Stimulated activated naive CD8-positive, alpha-beta T cell treated with anti-CD3 and anti-CD28 coated beads, Interleukin-15, Interleukin-2, amounts not matched to agents 100 ng/mL and 50 ng/mL, for 24 hours (primary cell): Measurements from ENCODE around the gene NRG3.
"Not testable (repeated sequence)": the region's sequence is repeated elsewhere in the genome, so short reads cannot be mapped to it uniquely, and the experiment has no call there.

Experiments
- H3K27ac Mint-ChIP-seq: one replicate; pipeline ENCODE4 v1.8.0; 2021; ENCODE audit warnings: mild to moderate bottlenecking, mixed read lengths
- H3K27me3 Mint-ChIP-seq: one replicate; pipeline ENCODE4 v1.8.0; 2021; ENCODE audit warnings: mixed read lengths
- H3K36me3 Mint-ChIP-seq: one replicate; pipeline ENCODE4 v1.8.0; 2021; ENCODE audit warnings: low read depth, mixed read lengths
- H3K4me1 Mint-ChIP-seq: one replicate; pipeline ENCODE4 v1.8.0; 2021; ENCODE audit warnings: low read depth, mixed read lengths
- H3K4me3 Mint-ChIP-seq: one replicate; pipeline ENCODE4 v1.8.0; 2021; ENCODE audit warnings: mild to moderate bottlenecking, mixed read lengths
- H3K9me3 Mint-ChIP-seq: one replicate; pipeline ENCODE4 v1.8.0; 2021; ENCODE audit warnings: mixed read lengths

Gene NRG3

GRCh38 chr10:82942286-82943099 lies 1067.5 kb downstream of the NRG3 start:
- H3K27me3 Mint-ChIP-seq, result no peaks in the 10 kb centered on the region
- no peaks in the 10 kb centered on the region for H3K4me1 Mint-ChIP-seq
- no peaks in the 10 kb centered on the region for H3K36me3 Mint-ChIP-seq
- no peak overlapping the region for H3K27ac Mint-ChIP-seq
- no peak overlapping the region for H3K4me3 Mint-ChIP-seq
- H3K9me3 Mint-ChIP-seq, result peaks cover 4% of the 10 kb centered on the region

GRCh38 chr10:82943142-82943541 lies 1068.1 kb downstream of the NRG3 start:
- no peak overlapping the region for H3K4me3 Mint-ChIP-seq
- peaks cover 4% of the 10 kb centered on the region for H3K9me3 Mint-ChIP-seq
- H3K27me3 Mint-ChIP-seq, result no peaks in the 10 kb centered on the region
- H3K27ac Mint-ChIP-seq, result no peak overlapping the region
- H3K36me3 Mint-ChIP-seq, result no peaks in the 10 kb centered on the region
- H3K4me1 Mint-ChIP-seq, result no peaks in the 10 kb centered on the region

DNA sequence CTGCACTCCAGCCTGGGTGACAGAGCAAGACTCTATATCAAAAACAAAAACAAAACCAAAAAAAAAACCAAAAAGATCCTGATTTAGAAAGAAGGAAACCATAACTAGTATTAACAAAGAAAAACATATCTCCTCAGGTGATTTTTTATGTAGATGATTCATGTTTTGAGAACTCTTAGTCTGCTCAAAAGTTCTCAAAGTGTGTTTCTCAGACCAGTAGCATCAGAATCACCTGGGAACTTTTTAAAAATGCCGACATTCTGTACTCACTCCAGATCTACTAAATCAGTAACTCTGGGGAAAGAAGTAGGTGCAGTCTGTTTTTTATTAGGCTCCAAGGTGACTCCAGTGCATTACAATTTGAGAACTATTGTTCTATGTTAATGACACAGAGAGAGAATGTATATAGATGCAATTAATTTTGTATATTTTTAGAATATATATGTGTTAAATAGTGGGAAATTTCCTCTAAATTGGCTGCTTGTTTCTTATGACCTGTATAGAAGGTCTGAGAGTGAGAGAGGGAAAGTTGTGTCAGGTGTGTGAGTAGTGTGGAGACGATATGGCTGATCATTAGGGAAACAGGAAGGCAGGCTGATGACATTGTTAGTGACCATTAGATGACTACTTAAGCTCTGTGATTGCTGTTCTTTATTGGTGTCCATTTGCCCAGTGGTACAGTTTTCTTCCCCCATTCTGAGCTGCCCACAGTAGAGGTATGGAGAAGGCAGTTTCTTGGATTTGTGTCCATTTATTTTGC lies 1075.0 kb downstream of the NRG3 start:
- peaks cover 8% of the 10 kb centered on the region for H3K9me3 Mint-ChIP-seq
- no peaks in the 10 kb centered on the region for H3K4me1 Mint-ChIP-seq
- no peak overlapping the region for H3K4me3 Mint-ChIP-seq
- H3K27ac Mint-ChIP-seq, result no peak overlapping the region
- no peaks in the 10 kb centered on the region for H3K36me3 Mint-ChIP-seq
- H3K27me3 Mint-ChIP-seq, result no peaks in the 10 kb centered on the region

DNA sequence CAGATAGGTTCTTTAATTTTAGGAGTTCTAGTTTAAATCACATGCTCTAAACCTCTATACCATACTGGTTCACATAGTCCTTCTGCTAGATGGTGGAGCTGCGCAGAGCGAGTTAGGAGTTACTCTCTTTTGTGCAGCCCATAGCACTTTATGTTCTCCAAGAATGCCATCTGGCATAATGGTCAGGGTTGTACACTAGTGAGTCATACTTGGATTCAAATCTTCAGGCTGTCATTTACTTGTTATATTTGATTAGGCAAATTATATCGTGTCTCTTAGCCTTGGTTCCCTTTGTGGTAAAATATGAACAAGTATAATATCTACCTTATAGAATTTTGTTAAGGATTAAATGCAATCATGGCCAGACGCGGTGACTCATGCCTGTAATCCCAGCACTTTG lies 1078.3 kb downstream of the NRG3 start:
- Mint-ChIP-seq H3K27ac (no peak overlapping the region), H3K4me3 (no peak overlapping the region), H3K27me3 (no peaks in the 10 kb centered on the region), H3K36me3 (no peaks in the 10 kb centered on the region), H3K4me1 (no peaks in the 10 kb centered on the region), H3K9me3 (peaks cover 4% of the 10 kb centered on the region)

DNA sequence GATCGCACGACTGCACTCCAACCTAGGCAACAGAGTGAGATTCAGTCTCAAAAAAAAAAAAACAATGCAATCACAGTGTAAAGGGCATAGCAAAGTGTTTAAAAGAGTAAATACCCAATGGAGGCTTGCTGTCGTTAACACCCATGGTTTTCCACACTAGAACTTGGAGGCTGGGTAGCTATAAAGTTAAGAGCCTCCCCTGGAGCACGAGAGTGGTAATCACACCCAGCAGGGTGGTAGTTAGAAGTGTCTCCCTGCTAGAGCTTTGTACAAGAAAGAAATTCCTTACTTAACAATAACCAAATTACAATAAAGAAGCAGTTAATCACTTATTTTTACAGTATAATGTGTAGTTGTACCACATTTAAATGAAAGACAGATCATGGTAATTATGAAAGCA lies 1078.9 kb downstream of the NRG3 start:
- no peak overlapping the region for H3K27ac Mint-ChIP-seq
- no peaks in the 10 kb centered on the region for H3K27me3 Mint-ChIP-seq
- no peaks in the 10 kb centered on the region for H3K4me1 Mint-ChIP-seq
- H3K4me3 Mint-ChIP-seq, result no peak overlapping the region
- peaks cover 4% of the 10 kb centered on the region for H3K9me3 Mint-ChIP-seq
- H3K36me3 Mint-ChIP-seq, result no peaks in the 10 kb centered on the region

DNA sequence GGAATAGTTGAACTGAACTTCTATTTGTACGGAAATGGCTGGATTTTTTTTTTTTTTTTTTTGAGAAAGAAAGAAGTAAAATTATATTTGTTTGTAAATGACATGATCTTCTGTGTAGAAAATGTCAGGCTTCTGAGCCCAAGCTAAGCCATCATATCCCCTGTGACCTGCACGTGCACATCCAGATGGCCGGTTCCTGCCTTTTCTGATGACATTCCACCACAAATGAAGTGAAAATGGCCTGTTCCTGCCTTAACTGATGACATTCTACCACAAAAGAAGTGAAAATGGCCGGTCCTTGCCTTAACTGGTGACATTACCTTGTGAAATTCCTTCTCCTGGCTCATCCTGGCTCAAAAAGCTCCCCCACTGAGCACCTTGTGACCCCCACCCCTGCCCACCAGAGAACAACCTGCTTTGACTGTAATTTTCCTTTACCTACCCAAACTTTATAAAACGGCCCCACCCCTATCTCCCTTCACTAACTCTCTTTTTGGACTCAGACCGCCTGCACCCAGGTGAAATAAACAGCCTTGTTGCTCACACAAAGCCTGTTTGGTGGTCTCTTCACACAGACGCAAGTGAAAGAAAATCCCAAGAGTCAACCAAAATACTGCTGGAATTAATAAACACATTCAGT lies 1085.5 kb downstream of the NRG3 start:
- H3K27ac Mint-ChIP-seq, H3K4me1 Mint-ChIP-seq, H3K27me3 Mint-ChIP-seq, H3K4me3 Mint-ChIP-seq, H3K36me3 Mint-ChIP-seq, H3K9me3 Mint-ChIP-seq: not testable (repeated sequence)

DNA sequence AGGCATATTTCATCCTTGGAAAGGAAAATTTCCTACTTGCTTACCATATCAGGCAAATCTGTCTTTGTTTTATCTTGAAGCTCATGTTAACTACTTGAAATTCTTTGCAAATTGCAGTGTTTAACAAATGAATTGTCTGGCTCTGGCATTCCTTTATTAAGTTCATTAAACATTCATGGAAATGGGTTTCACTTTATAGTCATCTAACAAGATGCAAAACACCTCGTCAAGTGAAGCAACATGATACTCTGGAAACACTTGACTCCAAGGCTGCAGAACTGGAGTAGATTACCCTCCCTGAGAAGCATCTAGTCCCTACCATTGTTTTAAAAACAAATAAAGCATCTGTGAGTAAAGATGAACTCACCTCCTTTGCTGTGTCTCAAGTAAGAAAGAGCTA lies 1086.9 kb downstream of the NRG3 start:
- Mint-ChIP-seq H3K9me3 (no peaks in the 10 kb centered on the region), H3K27me3 (no peaks in the 10 kb centered on the region), H3K27ac (no peak overlapping the region), H3K4me1 (no peaks in the 10 kb centered on the region), H3K4me3 (no peak overlapping the region), H3K36me3 (no peaks in the 10 kb centered on the region)

DNA sequence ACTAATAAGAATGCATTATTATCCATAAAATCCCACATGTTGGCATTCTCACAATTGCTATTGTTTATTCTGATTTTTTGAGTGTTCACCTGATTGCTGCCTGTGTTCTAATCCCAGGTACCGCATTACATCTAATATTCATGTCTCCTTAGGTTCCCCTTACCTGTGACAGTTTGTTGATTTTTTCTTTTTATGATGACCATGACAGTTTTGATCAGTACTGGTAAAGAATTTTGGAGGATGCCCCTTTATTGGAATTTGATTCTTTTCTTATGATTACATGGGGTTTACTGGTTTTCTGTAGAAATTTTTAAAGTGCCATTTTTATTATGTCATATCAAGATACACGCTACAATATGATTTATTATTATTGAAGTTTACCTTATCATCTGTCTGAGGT lies 1091.1 kb downstream of the NRG3 start:
- Mint-ChIP-seq H3K27me3 (no peaks in the 10 kb centered on the region), H3K36me3 (no peaks in the 10 kb centered on the region), H3K4me1 (no peaks in the 10 kb centered on the region), H3K27ac (no peak overlapping the region), H3K4me3 (no peak overlapping the region), H3K9me3 (no peaks in the 10 kb centered on the region)

GRCh38 chr10:82968533-82968932 lies 1093.5 kb downstream of the NRG3 start:
- no peak overlapping the region for H3K4me3 Mint-ChIP-seq
- H3K27me3 Mint-ChIP-seq, result no peaks in the 10 kb centered on the region
- H3K4me1 Mint-ChIP-seq, result no peaks in the 10 kb centered on the region
- H3K9me3 Mint-ChIP-seq, result no peaks in the 10 kb centered on the region
- no peak overlapping the region for H3K27ac Mint-ChIP-seq
- H3K36me3 Mint-ChIP-seq, result no peaks in the 10 kb centered on the region

GRCh38 chr10:82969405-82969804 lies 1094.4 kb downstream of the NRG3 start:
- Mint-ChIP-seq H3K9me3 (no peaks in the 10 kb centered on the region), H3K27me3 (no peaks in the 10 kb centered on the region), H3K27ac (no peak overlapping the region), H3K4me1 (no peaks in the 10 kb centered on the region), H3K4me3 (no peak overlapping the region), H3K36me3 (no peaks in the 10 kb centered on the region)

DNA sequence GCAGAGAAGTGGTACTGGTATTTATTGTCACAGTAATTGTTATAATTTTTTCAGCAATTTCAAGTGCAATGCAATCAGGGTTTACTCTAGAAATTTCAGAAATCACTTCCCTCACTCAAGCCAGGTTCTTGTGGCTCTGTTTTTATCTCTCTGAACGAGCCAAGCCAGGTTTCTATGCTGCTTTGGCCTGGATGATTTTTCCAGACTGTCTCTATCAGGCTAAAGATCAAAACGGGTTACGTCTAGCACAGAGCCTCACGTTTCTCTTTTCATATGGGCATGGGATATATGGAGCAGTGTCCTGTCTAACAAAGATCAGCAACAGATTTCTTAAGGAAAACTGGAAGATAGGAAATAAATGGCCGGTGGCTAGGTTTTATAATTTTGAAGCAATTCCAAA lies 1105.3 kb downstream of the NRG3 start:
- Mint-ChIP-seq H3K36me3 (no peaks in the 10 kb centered on the region), H3K4me1 (no peaks in the 10 kb centered on the region), H3K27me3 (no peaks in the 10 kb centered on the region), H3K27ac (no peak overlapping the region), H3K4me3 (no peak overlapping the region), H3K9me3 (no peaks in the 10 kb centered on the region)

- no peaks in the 10 kb centered on the region for H3K36me3 Mint-ChIP-seq
- H3K27me3 Mint-ChIP-seq, result no peaks in the 10 kb centered on the region
- H3K4me1 Mint-ChIP-seq, result no peaks in the 10 kb centered on the region
- H3K9me3 Mint-ChIP-seq, result no peaks in the 10 kb centered on the region
- no peak overlapping the region for H3K4me3 Mint-ChIP-seq
- H3K27ac Mint-ChIP-seq, result no peak overlapping the region
These were observed 1106.2 kb downstream of the NRG3 start for GRCh38 chr10:82981137-82981723.

DNA sequence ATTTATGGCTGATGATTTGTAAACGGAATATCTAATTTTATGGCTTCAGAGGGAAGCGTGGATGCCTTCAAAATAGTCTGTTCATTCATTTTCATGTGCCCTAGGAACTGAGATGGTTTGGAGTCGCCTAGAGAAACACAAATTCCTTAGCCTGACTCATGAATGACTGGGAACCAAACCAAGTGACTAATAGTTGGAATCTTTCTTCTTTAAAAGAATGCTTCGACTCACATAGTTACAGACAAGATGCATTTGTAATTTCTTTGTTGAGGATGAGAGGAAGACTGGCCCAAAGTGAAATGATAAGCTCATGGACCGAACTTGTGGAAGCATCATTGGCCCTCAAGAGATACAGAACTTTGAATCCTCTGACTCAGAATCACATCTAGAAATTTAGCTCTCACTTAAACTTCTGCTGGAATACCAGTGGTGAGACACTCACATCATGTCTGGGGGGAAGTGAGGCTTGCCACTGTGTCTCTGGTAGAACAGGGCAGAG lies 1107.2 kb downstream of the NRG3 start:
- H3K36me3 Mint-ChIP-seq, result no peaks in the 10 kb centered on the region
- H3K27me3 Mint-ChIP-seq, result no peaks in the 10 kb centered on the region
- no peak overlapping the region for H3K4me3 Mint-ChIP-seq
- H3K4me1 Mint-ChIP-seq, result no peaks in the 10 kb centered on the region
- no peaks in the 10 kb centered on the region for H3K9me3 Mint-ChIP-seq
- no peak overlapping the region for H3K27ac Mint-ChIP-seq

- Mint-ChIP-seq H3K9me3 (no peaks in the 10 kb centered on the region), H3K27ac (no peak overlapping the region), H3K27me3 (no peaks in the 10 kb centered on the region), H3K4me3 (no peak overlapping the region), H3K4me1 (no peaks in the 10 kb centered on the region), H3K36me3 (no peaks in the 10 kb centered on the region)
These were observed 1111.2 kb downstream of the NRG3 start for GRCh38 chr10:82986216-82986615.

- H3K27me3 Mint-ChIP-seq, H3K27ac Mint-ChIP-seq, H3K36me3 Mint-ChIP-seq, H3K4me1 Mint-ChIP-seq, H3K4me3 Mint-ChIP-seq: not testable (repeated sequence)
- peaks cover 12% of the 10 kb centered on the region for H3K9me3 Mint-ChIP-seq
These were observed 1131.5 kb downstream of the NRG3 start for GRCh38 chr10:83006479-83006878.
